Liver (tissue), 9 donors: ENCODE results near the gene FAM9C. TPM values are rescaled to one million over a fixed set of nuclear protein-coding genes. Genes with fewer than 3 reads are reported as not detected.
A peak's percentile ranks its signal among the peaks of the same experiment; 100 is the strongest.
"Not testable (repeated sequence)": the region's sequence is repeated elsewhere in the genome, so short reads cannot be mapped to it uniquely, and the experiment has no call there.

Experiments
- DNase-seq: peaks from one replicate; pipeline ENCODE4 v3.0.0-alpha.2; 2017; ENCODE audit warnings: low spot score
- H3K27ac ChIP-seq, 2 donors: one replicate each; pipeline ENCODE4 v1.7.0; 2013; ENCODE audit warnings: inconsistent platforms in 2 of 2, low read length in 2 of 2, control low read depth in 1 of 2, low read depth in 1 of 2, mild to moderate bottlenecking in 1 of 2
- H3K27me3 ChIP-seq, 4 donors: one replicate each; pipeline versions ENCODE4 v1.6.1 to v1.7.0; 2013; ENCODE audit warnings: low read length in 3 of 4, inconsistent platforms in 1 of 4, mild to moderate bottlenecking in 1 of 4, moderate library complexity in 1 of 4; ENCODE audit not compliant: control insufficient read depth in 4 of 4, insufficient read depth in 4 of 4
- H3K36me3 ChIP-seq, 4 donors: one replicate each; pipeline versions ENCODE4 v1.6.1 to v1.7.0; 2013; ENCODE audit warnings: low read length in 3 of 4, mild to moderate bottlenecking in 3 of 4, low read depth in 1 of 4, moderate library complexity in 1 of 4; ENCODE audit not compliant: control insufficient read depth in 4 of 4, insufficient read depth in 3 of 4
- H3K4me1 ChIP-seq, 4 donors: one replicate each; pipeline versions ENCODE4 v1.6.1 to v1.7.0; 2013; ENCODE audit warnings: low read length in 3 of 4, mild to moderate bottlenecking in 3 of 4, moderate library complexity in 1 of 4; ENCODE audit not compliant: control insufficient read depth in 4 of 4, insufficient read depth in 4 of 4
- H3K4me3 ChIP-seq, 3 donors: one replicate each; pipeline versions ENCODE4 v1.6.1 to v1.7.0; 2013; ENCODE audit warnings: low read length in 3 of 3, control low read depth in 1 of 3, low read depth in 1 of 3, mild to moderate bottlenecking in 1 of 3
- H3K9ac ChIP-seq, 2 donors: one replicate each; pipeline ENCODE4 v1.7.0; 2013; ENCODE audit warnings: low read length in 2 of 2, mild to moderate bottlenecking in 2 of 2, moderate library complexity in 2 of 2, control low read depth in 1 of 2, low read depth in 1 of 2
- H3K9me3 ChIP-seq, 4 donors: one replicate each; pipeline versions ENCODE4 v1.6.1 to v1.7.0; 2013; ENCODE audit warnings: low read length in 3 of 4; ENCODE audit not compliant: control insufficient read depth in 4 of 4
- EGR1 ChIP-seq, 2 donors: IDR thresholded peaks; 2 replicates each; pipeline ENCODE4 v1.6.1; 2016 to 2018; ENCODE audit warnings: antibody characterized with exemption in 2 of 2, low read depth in 2 of 2
- FOXA1 ChIP-seq: IDR thresholded peaks from 2 replicates; pipeline ENCODE4 v1.6.1; 2016; ENCODE audit warnings: antibody characterized with exemption
- FOXA2 ChIP-seq: IDR thresholded peaks from 2 replicates; pipeline ENCODE4 v1.6.1; 2016; ENCODE audit warnings: antibody characterized with exemption
- HNF4A ChIP-seq, 2 donors: conservative IDR thresholded peaks; 2 replicates each; pipeline ENCODE4 v1.6.1; 2016; ENCODE audit warnings: antibody characterized with exemption in 2 of 2, mild to moderate bottlenecking in 2 of 2
- HNF4G ChIP-seq: IDR thresholded peaks from 2 replicates; pipeline ENCODE4 v1.6.1; 2016; ENCODE audit warnings: antibody characterized with exemption
- JUND ChIP-seq, 2 donors: IDR thresholded peaks; 2 replicates each; pipeline ENCODE4 v1.6.1; 2016; ENCODE audit warnings: antibody characterized with exemption in 2 of 2
- RAD21 ChIP-seq, 2 donors: IDR thresholded peaks; 2 replicates each; pipeline ENCODE4 v1.6.1; 2016; ENCODE audit warnings: antibody characterized with exemption in 2 of 2, mild to moderate bottlenecking in 2 of 2
- REST ChIP-seq: IDR thresholded peaks from 2 replicates; pipeline ENCODE4 v1.6.1; 2016; ENCODE audit warnings: antibody characterized with exemption, mild to moderate bottlenecking
- RXRA ChIP-seq, 2 donors: IDR thresholded peaks; 2 replicates each; pipeline ENCODE4 v1.6.1; 2017 to 2018; ENCODE audit warnings: antibody characterized with exemption in 2 of 2, mild to moderate bottlenecking in 1 of 2
- TAF1 ChIP-seq: conservative IDR thresholded peaks from 2 replicates; pipeline ENCODE4 v1.6.1; 2016; ENCODE audit warnings: antibody characterized with exemption, mild to moderate bottlenecking
- YY1 ChIP-seq: IDR thresholded peaks from 2 replicates; pipeline ENCODE4 v1.6.1; 2016; ENCODE audit warnings: antibody characterized with exemption, mild to moderate bottlenecking
- WGBS: extraction: QIAGEN DNeasy Blood & Tissue Kit; methylation state at CpG from one replicate; pipeline ENCODE4 v1.1.7; 2013; 5-methylcytosine and 5-hydroxymethylcytosine counted together
- polyA plus RNA-seq, 2 donors: library from polyadenylated mRNA; stranded (reverse) in 1 of 2; unstranded in 1 of 2; fragments of 200-250 nt in 1 of 2; fragments of >200 nt in 1 of 2; fragmentation: Nextera tagmentation in 1 of 2; extraction: Ambion mirVana in 1 of 2; gene quantifications; one replicate each; pipeline versions ENCODE4 v1.2.1 to v1.2.3, GENCODE V29; 2013 to 2015
- total RNA-seq, 2 donors: library from RNA; depleted of rRNA; stranded (reverse); fragments of >200 nt; gene quantifications; one replicate each; pipeline ENCODE4 v1.2.3, GENCODE V29; 2014
- TF ChIP-seq, protein P1 (sequence below): fragments of 150-350 bp; IDR thresholded peaks from 2 replicates; pipeline ENCODE4 v1.5.1; 2017; ENCODE audit warnings: improper control_type of control experiment, low read depth, low read length; ENCODE audit not compliant: missing input control
- TF ChIP-seq, protein P2 (sequence below): IDR thresholded peaks from 2 replicates; pipeline ENCODE4 v1.6.1; 2016; ENCODE audit warnings: antibody characterized with exemption
- TF ChIP-seq, protein P3 (sequence below): IDR thresholded peaks from 2 replicates; pipeline ENCODE4 v1.6.1; 2016; ENCODE audit warnings: antibody characterized with exemption
- donor health status: healthy.
- donor health status: healthy.
- donor health status: healthy.
- donor health status: healthy.
- donor health status: healthy.

The FAM9C gene
- total and polyA plus RNA-seq, 4 donors = not detected

- H3K4me3 ChIP-seq, H3K9ac ChIP-seq, H3K27ac ChIP-seq, H3K36me3 ChIP-seq, H3K4me1 ChIP-seq, H3K27me3 ChIP-seq, DNase-seq, H3K9me3 ChIP-seq: not testable (repeated sequence)
- WGBS = 94% methylated on average over 4 of the region's 4 CpGs
Observed at GRCh38 chrX:13061215-13061708, 16.8 kb upstream of the FAM9C start.

DNA sequence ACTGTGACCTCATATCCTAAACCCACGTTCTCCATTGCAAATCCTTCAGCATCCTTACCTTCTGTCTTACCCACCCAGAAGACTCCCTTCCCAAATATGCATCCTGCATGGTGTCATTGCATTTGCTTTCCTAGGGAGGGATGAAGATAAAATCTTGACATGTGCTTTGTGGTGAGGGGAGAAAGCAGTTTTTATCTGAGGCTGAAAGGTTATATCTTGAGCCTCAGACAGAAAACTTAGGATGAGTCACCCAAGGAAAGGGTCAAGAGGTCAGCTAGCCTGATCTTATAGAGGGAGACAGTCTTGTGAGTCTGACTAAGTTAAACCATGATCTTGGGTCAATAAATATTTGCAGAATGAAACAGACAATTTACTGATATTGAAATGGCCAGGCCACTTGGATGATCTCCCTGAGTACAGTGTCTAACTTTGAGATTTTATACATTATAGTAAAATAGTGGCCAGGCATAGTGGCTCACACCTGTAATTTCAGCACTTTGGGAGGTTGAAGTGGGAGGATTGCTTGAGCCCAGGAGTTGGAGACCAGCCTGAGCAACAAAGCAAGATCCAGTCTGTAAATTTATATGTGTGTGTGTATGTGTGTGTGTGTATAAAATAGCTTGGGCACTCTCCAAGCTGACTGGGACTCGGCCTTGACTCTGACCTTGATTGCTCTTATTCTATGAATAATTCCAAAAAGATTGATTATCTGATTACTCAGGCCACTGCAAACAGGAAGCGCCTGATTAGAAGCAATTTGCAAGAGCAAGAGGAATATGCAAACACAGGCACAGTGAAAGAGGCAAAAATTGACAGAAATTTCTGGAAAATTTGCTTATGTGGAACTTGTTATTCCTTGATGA is 15.4 kb upstream of the FAM9C start:
- Histone ChIP-seq H3K4me3 (no peak overlapping the region), H3K27me3 (no peaks in the 10 kb centered on the region), H3K36me3 (no peaks in the 10 kb centered on the region), H3K9me3 (no peaks in the 10 kb centered on the region), H3K9ac (no peak overlapping the region), H3K27ac (no peak overlapping the region), H3K4me1 (no peaks in the 10 kb centered on the region)
- no peak for DNase-seq
- WGBS = 52% methylated on average over 3 of the region's 3 CpGs
- TF ChIP-seq EGR1 (IDR thresholded peaks at IDR 0.05; ENCODE audit: low read depth in 2 of 2) (no peak), JUND (IDR thresholded peaks at IDR 0.05) (no peak), HNF4G (no peak), HNF4A (conservative IDR thresholded peaks at IDR 0.05) (no peak), RXRA (IDR thresholded peaks at IDR 0.05) (no peak), FOXA2 (no peak), FOXA1 (no peak), REST (no peak), RAD21 (IDR thresholded peaks at IDR 0.05) (no peak)
- TF ChIP-seq, protein P1, sequence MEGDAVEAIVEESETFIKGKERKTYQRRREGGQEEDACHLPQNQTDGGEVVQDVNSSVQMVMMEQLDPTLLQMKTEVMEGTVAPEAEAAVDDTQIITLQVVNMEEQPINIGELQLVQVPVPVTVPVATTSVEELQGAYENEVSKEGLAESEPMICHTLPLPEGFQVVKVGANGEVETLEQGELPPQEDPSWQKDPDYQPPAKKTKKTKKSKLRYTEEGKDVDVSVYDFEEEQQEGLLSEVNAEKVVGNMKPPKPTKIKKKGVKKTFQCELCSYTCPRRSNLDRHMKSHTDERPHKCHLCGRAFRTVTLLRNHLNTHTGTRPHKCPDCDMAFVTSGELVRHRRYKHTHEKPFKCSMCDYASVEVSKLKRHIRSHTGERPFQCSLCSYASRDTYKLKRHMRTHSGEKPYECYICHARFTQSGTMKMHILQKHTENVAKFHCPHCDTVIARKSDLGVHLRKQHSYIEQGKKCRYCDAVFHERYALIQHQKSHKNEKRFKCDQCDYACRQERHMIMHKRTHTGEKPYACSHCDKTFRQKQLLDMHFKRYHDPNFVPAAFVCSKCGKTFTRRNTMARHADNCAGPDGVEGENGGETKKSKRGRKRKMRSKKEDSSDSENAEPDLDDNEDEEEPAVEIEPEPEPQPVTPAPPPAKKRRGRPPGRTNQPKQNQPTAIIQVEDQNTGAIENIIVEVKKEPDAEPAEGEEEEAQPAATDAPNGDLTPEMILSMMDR = no peak
- TF ChIP-seq, protein P2, sequence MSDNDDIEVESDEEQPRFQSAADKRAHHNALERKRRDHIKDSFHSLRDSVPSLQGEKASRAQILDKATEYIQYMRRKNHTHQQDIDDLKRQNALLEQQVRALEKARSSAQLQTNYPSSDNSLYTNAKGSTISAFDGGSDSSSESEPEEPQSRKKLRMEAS = no peak

DNA sequence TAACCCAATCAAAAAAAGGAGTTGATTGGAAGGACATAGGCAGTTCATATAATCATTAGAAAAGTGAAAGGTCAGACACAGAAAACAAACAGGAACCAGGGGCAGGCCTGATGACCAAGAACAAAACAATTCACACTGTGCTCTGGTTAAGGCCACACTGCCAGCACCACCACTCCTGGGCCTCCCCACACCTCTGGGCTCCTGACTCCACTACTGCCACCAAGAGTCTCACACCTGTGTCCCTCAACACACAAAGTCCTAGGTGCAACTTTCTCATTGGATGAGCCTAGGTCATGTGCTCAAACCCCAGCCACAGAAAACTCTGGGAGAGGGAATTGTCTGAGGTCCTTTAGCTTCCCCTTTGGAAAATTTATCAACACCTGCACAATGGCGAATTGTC is 11.1 kb upstream of the FAM9C start:
- H3K9me3 ChIP-seq = no peaks in the 10 kb centered on the region
- TF ChIP-seq, protein P1 = no peak
- TF ChIP-seq YY1 (no peak), EGR1 (IDR thresholded peaks at IDR 0.05; ENCODE audit: low read depth in 2 of 2) (no peak), TAF1 (no peak), HNF4A (conservative IDR thresholded peaks at IDR 0.05) (peak in 1 of 2 donors; percentile 15), FOXA1 (no peak)
- TF ChIP-seq, protein P3, sequence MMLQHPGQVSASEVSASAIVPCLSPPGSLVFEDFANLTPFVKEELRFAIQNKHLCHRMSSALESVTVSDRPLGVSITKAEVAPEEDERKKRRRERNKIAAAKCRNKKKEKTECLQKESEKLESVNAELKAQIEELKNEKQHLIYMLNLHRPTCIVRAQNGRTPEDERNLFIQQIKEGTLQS = no peak
- TF ChIP-seq, protein P2 = no peak
- 87% methylated on average over 1 of the region's 1 CpG for WGBS
- H3K27me3 ChIP-seq = no peaks in the 10 kb centered on the region
- H3K36me3 ChIP-seq = no peaks in the 10 kb centered on the region
- H3K4me1 ChIP-seq = no peaks in the 10 kb centered on the region
- H3K27ac ChIP-seq = no peak overlapping the region
- H3K4me3 ChIP-seq = no peak overlapping the region
- H3K9ac ChIP-seq = no peak overlapping the region
- DNase-seq = no peak
